Measurements from ENCODE around the gene ARID1B. TPM values are rescaled to one million over a fixed set of nuclear protein-coding genes. Genes with fewer than 3 reads are reported as not detected.

The ARID1B gene
- total RNA-seq, 1 donor from 2014 or later = 16.3 TPM

DNA sequence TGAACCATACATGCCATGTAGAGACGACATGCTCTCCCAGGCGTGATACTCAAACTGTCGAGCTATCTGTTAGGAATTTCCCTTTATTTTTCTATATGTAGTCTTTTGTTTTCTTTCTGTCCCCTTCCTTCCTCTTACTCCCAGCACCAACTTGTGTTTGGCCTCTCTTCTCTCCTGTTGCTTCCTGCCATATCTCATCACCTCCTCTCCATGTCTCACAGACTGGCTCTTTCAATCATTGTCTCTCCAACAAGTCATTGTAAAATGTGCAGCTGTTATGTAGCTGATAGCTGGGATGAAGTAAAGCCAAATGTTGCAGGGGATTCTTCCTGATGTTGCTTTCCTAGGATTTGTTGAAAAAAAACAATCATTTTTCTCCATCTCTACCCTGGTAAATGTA lies 311.7 kb downstream of the ARID1B start:
- Histone ChIP-seq H3K36me3 (ENCODE audit: control insufficient read depth, insufficient read depth, low read length) (peaks cover 1% of the 10 kb centered on the region), H3K4me3 (ENCODE audit: low read depth, low read length) (no peak overlapping the region), H3K27me3 (ENCODE audit: control insufficient read depth, insufficient read depth, low read length) (no peaks in the 10 kb centered on the region)
- DNase-seq (ENCODE audit: low read depth) (no peak), FAIRE-seq (no peak)
- TF ChIP-seq, protein P1, sequence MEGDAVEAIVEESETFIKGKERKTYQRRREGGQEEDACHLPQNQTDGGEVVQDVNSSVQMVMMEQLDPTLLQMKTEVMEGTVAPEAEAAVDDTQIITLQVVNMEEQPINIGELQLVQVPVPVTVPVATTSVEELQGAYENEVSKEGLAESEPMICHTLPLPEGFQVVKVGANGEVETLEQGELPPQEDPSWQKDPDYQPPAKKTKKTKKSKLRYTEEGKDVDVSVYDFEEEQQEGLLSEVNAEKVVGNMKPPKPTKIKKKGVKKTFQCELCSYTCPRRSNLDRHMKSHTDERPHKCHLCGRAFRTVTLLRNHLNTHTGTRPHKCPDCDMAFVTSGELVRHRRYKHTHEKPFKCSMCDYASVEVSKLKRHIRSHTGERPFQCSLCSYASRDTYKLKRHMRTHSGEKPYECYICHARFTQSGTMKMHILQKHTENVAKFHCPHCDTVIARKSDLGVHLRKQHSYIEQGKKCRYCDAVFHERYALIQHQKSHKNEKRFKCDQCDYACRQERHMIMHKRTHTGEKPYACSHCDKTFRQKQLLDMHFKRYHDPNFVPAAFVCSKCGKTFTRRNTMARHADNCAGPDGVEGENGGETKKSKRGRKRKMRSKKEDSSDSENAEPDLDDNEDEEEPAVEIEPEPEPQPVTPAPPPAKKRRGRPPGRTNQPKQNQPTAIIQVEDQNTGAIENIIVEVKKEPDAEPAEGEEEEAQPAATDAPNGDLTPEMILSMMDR (IDR thresholded peaks at IDR 0.05; ENCODE audit: insufficient read depth, low read length, severe bottlenecking) = no peak

DNA sequence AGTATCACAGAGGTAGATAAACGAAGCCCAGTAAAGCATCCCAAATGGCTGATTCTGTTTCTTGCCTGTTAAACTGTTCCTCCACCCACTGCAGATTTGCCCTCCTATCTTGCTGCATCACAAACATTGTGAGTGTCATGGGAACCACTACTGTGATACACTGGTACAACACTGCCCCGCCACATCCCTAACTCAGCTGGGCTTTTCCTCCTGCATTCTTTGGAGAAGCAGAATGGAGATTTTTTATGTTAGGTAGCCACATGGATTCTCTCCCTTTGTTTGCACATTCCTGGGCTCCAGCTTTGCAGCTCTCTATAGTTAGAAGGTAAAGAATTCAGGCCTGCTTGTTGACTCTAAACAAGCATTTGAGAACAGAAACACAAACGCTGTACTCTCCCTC lies 312.1 kb downstream of the ARID1B start:
- DNase-seq (ENCODE audit: low read depth) = no peak
- Histone ChIP-seq H3K27me3 (ENCODE audit: control insufficient read depth, insufficient read depth, low read length) (no peaks in the 10 kb centered on the region), H3K4me3 (ENCODE audit: low read depth, low read length) (no peak overlapping the region), H3K36me3 (ENCODE audit: control insufficient read depth, insufficient read depth, low read length) (peaks cover 1% of the 10 kb centered on the region)
- FAIRE-seq = no peak
- TF ChIP-seq, protein P1 (IDR thresholded peaks at IDR 0.05; ENCODE audit: insufficient read depth, low read length, severe bottlenecking) = no peak

DNA sequence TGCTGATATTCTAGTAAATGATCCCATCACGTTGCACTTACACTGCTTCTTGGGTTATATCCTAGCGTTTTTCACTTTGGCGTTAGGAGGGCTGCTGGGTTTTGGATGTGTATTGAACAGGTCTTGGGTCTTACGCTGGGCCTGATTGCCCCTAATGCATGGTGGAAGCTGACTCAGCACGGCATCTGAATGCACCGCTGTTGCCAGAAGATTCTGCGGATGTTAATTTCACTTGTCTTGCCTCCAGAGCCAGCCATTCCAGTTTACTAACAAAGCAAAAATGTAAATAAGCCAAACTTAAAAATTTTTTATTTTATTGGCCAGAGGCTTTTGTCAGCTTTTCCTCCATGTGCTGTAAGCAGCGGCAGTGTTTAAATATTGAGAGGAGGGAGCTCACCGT lies 312.7 kb downstream of the ARID1B start:
- H3K27me3 ChIP-seq (ENCODE audit: control insufficient read depth, insufficient read depth, low read length) = no peaks in the 10 kb centered on the region
- no peak overlapping the region for H3K4me3 ChIP-seq (ENCODE audit: low read depth, low read length)
- DNase-seq (ENCODE audit: low read depth) = no peak
- TF ChIP-seq, protein P1 (IDR thresholded peaks at IDR 0.05; ENCODE audit: insufficient read depth, low read length, severe bottlenecking) = no peak
- no peak for FAIRE-seq
- peaks cover 1% of the 10 kb centered on the region for H3K36me3 ChIP-seq (ENCODE audit: control insufficient read depth, insufficient read depth, low read length)

DNA sequence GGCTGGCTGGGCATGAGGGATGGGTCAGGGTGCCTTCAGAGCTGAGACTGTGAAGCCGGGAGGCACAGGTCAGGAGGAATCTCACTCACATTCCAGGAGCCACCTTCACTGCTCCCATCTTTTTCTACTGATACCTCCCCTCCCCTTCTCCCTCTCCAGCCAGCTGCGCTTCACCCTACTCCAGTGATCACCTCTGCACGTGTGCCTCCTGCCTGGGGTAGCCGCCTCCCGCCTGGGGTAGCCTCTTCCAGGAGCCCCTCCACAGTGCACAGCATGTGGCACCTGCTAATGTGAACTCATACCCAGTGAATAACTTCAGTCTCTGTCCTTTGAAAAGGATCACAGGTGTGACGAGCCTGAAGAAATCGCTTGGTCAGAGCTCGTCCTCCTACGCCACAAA lies 313.6 kb downstream of the ARID1B start:
- TF ChIP-seq, protein P1 (IDR thresholded peaks at IDR 0.05; ENCODE audit: insufficient read depth, low read length, severe bottlenecking) = no peak
- H3K36me3 ChIP-seq (ENCODE audit: control insufficient read depth, insufficient read depth, low read length) = no peaks in the 10 kb centered on the region
- no peak overlapping the region for H3K4me3 ChIP-seq (ENCODE audit: low read depth, low read length)
- DNase-seq (ENCODE audit: low read depth) (no peak), FAIRE-seq (no peak)
- H3K27me3 ChIP-seq (ENCODE audit: control insufficient read depth, insufficient read depth, low read length) = no peaks in the 10 kb centered on the region

DNA sequence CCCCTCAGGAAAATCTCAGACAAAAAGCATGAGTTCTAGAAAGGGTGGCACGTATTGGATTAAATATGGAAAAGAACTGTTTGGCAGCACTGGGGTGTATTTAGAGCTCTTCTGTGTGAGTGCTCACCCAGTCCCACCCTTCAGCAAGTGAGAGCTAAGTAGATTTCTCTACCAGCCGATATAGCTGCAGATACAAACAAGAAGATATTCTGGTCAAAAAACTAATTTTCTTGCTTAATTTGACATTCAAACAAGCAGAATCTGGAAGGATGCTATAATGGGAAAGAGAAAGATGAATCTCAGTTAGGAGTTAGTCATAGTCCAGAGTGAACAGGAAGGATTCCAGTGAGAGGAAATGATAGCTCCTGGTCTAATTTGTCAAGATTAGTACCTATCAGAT lies 314.1 kb downstream of the ARID1B start:
- TF ChIP-seq, protein P1 (IDR thresholded peaks at IDR 0.05; ENCODE audit: insufficient read depth, low read length, severe bottlenecking) = no peak
- H3K36me3 ChIP-seq (ENCODE audit: control insufficient read depth, insufficient read depth, low read length) = no peaks in the 10 kb centered on the region
- no peak overlapping the region for H3K4me3 ChIP-seq (ENCODE audit: low read depth, low read length)
- FAIRE-seq (no peak), DNase-seq (ENCODE audit: low read depth) (no peak)
- H3K27me3 ChIP-seq (ENCODE audit: control insufficient read depth, insufficient read depth, low read length) = no peaks in the 10 kb centered on the region

DNA sequence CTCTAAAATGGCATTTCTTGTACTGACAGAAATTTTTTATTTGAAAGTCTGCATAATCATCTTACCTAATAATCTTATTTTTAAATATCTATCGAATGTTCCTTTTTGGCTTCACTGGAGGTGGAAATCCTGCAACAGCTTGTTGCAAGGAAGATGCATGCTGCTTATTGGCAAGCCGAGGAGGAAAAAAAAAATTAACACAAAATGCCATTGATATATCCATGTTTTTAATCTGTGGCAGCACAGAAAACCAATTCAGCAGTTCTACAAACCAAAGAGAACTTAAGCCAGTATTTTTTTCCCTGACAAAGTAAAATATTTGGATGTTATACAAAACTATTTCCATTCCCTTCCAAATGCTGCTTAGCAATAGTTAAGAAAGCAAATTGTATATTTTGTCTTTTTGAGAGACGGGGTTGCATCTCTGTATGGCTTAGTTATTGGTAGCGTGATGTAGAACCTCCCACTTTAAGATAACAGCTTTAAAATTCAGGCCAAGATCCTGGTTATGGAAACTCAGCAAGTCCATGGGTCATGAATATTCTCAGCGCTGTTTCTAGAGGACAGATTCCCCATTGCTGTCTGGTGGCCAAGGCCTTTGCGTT lies 314.8 kb downstream of the ARID1B start:
- FAIRE-seq (no peak), DNase-seq (ENCODE audit: low read depth) (no peak)
- TF ChIP-seq, protein P1 (IDR thresholded peaks at IDR 0.05; ENCODE audit: insufficient read depth, low read length, severe bottlenecking) = no peak
- H3K27me3 ChIP-seq (ENCODE audit: control insufficient read depth, insufficient read depth, low read length) = no peaks in the 10 kb centered on the region
- H3K36me3 ChIP-seq (ENCODE audit: control insufficient read depth, insufficient read depth, low read length) = no peaks in the 10 kb centered on the region
- no peak overlapping the region for H3K4me3 ChIP-seq (ENCODE audit: low read depth, low read length)
